Stimulated activated CD8-positive, alpha-beta memory T cell treated with anti-CD3 and anti-CD28 coated beads, Interleukin-7, amount 100 ng/mL, for 24 hours (primary cell): ENCODE data around the gene PCDHGC4.

ENCODE experiments used
- DNase-seq: peaks from one replicate; pipeline ENCODE4 v3.0.0-alpha.2; 2020; ENCODE audit warnings: low read depth

The PCDHGC4 gene

GRCh38 chr5:141484641-141485311, at the start of gene PCDHGC4:
Gene PCDHGC4, plus strand, starts transcription at chr5:141485030. Its CDS starts 144 bp downstream, at chr5:141485174.
- DNase-seq: no peak

- no peak for DNase-seq
Observed at GRCh38 chr5:141437221-141437620, 47.6 kb upstream of the PCDHGC4 start.

- DNase-seq: no peak
Observed at GRCh38 chr5:141439411-141440141, 45.3 kb upstream of the PCDHGC4 start.

GRCh38 chr5:141440341-141440740, 44.5 kb upstream of the PCDHGC4 start:
- no peak for DNase-seq

GRCh38 chr5:141441571-141442170, 43.2 kb upstream of the PCDHGC4 start:
- no peak for DNase-seq

GRCh38 chr5:141465351-141465750, 19.5 kb upstream of the PCDHGC4 start:
- no peak for DNase-seq

GRCh38 chr5:141475625-141476131, 9.2 kb upstream of the PCDHGC4 start, which contains the start of gene PCDHGC3:
Gene PCDHGC3, plus strand, starts transcription at chr5:141475966. Its CDS starts 151 bp downstream, at chr5:141476117.
- DNase-seq: no peak

- no peak for DNase-seq
Observed at GRCh38 chr5:141476132-141476911, 8.5 kb upstream of the PCDHGC4 start.

- DNase-seq: no peak
Observed at GRCh38 chr5:141477044-141477575, 7.7 kb upstream of the PCDHGC4 start.

GRCh38 chr5:141477815-141478214, 7.0 kb upstream of the PCDHGC4 start:
- no peak for DNase-seq

- no peak for DNase-seq
Observed at GRCh38 chr5:141478321-141478945, 6.4 kb upstream of the PCDHGC4 start.

- no peak for DNase-seq
Observed at GRCh38 chr5:141479776-141480175, 5.1 kb upstream of the PCDHGC4 start.

GRCh38 chr5:141483902-141484301, 928 bp upstream of the PCDHGC4 start:
- no peak for DNase-seq

GRCh38 chr5:141484310-141484640, 555 bp upstream of the PCDHGC4 start:
- no peak for DNase-seq

- no peak for DNase-seq
Observed at GRCh38 chr5:141485321-141486055, 658 bp downstream of the PCDHGC4 start.

GRCh38 chr5:141486091-141486490, 1.3 kb downstream of the PCDHGC4 start:
- no peak for DNase-seq

- DNase-seq: no peak
Observed at GRCh38 chr5:141487131-141487530, 2.3 kb downstream of the PCDHGC4 start.

- DNase-seq: no peak
Observed at GRCh38 chr5:141488591-141489561, 4.0 kb downstream of the PCDHGC4 start, which contains the start of gene PCDHGC5. Gene PCDHGC5, plus strand, starts transcription at chr5:141489081. Its CDS starts 160 bp downstream, at chr5:141489241.

- DNase-seq: no peak
Observed at GRCh38 chr5:141489841-141490240, 5.0 kb downstream of the PCDHGC4 start.
